ENCODE measurements around the gene IGFN1. TPM values are rescaled to one million over a fixed set of nuclear protein-coding genes. Genes with fewer than 3 reads are reported as not detected.

The IGFN1 gene
- total and polyA plus RNA-seq, 2 donors (not counting 3 experiments of a cell fraction or from before 2014, with no cell fraction given): not detected

GRCh38 chr1:201268604-201269151, 78.1 kb downstream of the IGFN1 start:
- FAIRE-seq: no peak
- peaks cover 0 to 4% of the 10 kb centered on the region in 2 experiments for H3K27me3 ChIP-seq (ENCODE audit: control insufficient read depth in 2 of 2, insufficient read depth in 2 of 2, low read length in 2 of 2)
- CTCF ChIA-PET: no interaction called here
- H4K20me1 ChIP-seq (replicated peaks; ENCODE audit: control insufficient read depth, extremely low read depth, insufficient read depth, low read length): no peaks in the 10 kb centered on the region
- no peak overlapping the region for H3K27ac ChIP-seq (ENCODE audit: insufficient read depth, low read depth, low read length)
- H3K36me3 ChIP-seq (ENCODE audit: control insufficient read depth in 2 of 2, extremely low read depth in 1 of 2, insufficient read depth in 2 of 2, low read length in 2 of 2): no peaks in the 10 kb centered on the region
- intact Hi-C loops (cut with micrococcal nuclease): no loop called here
- H3K79me2 ChIP-seq (ENCODE audit: control insufficient read depth, insufficient read depth, low read length): no peaks in the 10 kb centered on the region
- no peak for DNase-seq (ENCODE audit: low read depth, low spot score)
- dilution Hi-C loops (cut with MboI; ENCODE audit: extremely low pct_ligation_motif_present, low sequenced_read_pairs): no loop called here
- no TSS peak for BruUV-seq (replicated peaks)
- H3K9ac ChIP-seq (replicated peaks; ENCODE audit: extremely low read depth, insufficient read depth, low read length): no peak overlapping the region
- no peak overlapping the region for H2AFZ ChIP-seq (ENCODE audit: low read depth, low read length)
- H3K4me3 ChIP-seq (replicated peaks in 1 of 3; ENCODE audit: insufficient read depth in 1 of 3, low read depth in 1 of 3, low read length in 3 of 3): no peak overlapping the region
- H3K9me3 ChIP-seq (replicated peaks; ENCODE audit: control insufficient read depth, insufficient read depth, low read length): no peaks in the 10 kb centered on the region
- H3K4me2 ChIP-seq (ENCODE audit: insufficient read depth, low read length): no peak overlapping the region
- TF ChIP-seq MAX (IDR thresholded peaks at IDR 0.05; ENCODE audit: insufficient read depth, insufficient read length) (no peak), POLR2A (IDR thresholded peaks at IDR 0.05; ENCODE audit: low read depth, low read length) (no peak), CTCF (IDR thresholded peaks at IDR 0.05; ENCODE audit: extremely low read depth in 1 of 2, insufficient read depth in 1 of 2, low read depth in 1 of 2, low read length in 2 of 2) (no peak), POLR2AphosphoS5 (IDR thresholded peaks at IDR 0.05; ENCODE audit: insufficient read depth, low read depth, low read length) (no peak), GATA2 (IDR thresholded peaks at IDR 0.05; ENCODE audit: insufficient read depth, insufficient read length, low read depth, low read length) (no peak), MYC (IDR thresholded peaks at IDR 0.05; ENCODE audit: low read depth, low read length) (no peak)
- H3K4me1 ChIP-seq (ENCODE audit: control insufficient read depth, extremely low read depth, insufficient read depth, low read length): no peaks in the 10 kb centered on the region
- POLR2A ChIA-PET: no interaction called here
- no peaks in the 10 kb centered on the region for H3K9me1 ChIP-seq (replicated peaks; ENCODE audit: control insufficient read depth, extremely low read depth, insufficient read depth, low read length)

- Histone ChIP-seq H3K9me1 (replicated peaks; ENCODE audit: control insufficient read depth, extremely low read depth, insufficient read depth, low read length) (no peaks in the 10 kb centered on the region), H3K4me1 (ENCODE audit: control insufficient read depth, extremely low read depth, insufficient read depth, low read length) (no peaks in the 10 kb centered on the region), H4K20me1 (replicated peaks; ENCODE audit: control insufficient read depth, extremely low read depth, insufficient read depth, low read length) (no peaks in the 10 kb centered on the region), H3K4me3 (replicated peaks in 1 of 3; ENCODE audit: insufficient read depth in 1 of 3, low read depth in 1 of 3, low read length in 3 of 3) (no peak overlapping the region), H3K9ac (replicated peaks; ENCODE audit: extremely low read depth, insufficient read depth, low read length) (no peak overlapping the region), H2AFZ (ENCODE audit: low read depth, low read length) (no peak overlapping the region), H3K27me3 (ENCODE audit: control insufficient read depth in 2 of 2, insufficient read depth in 2 of 2, low read length in 2 of 2) (peaks cover 0 to 4% of the 10 kb centered on the region in 2 experiments), H3K79me2 (ENCODE audit: control insufficient read depth, insufficient read depth, low read length) (no peaks in the 10 kb centered on the region), H3K27ac (ENCODE audit: insufficient read depth, low read depth, low read length) (no peak overlapping the region), H3K4me2 (ENCODE audit: insufficient read depth, low read length) (no peak overlapping the region), H3K9me3 (replicated peaks; ENCODE audit: control insufficient read depth, insufficient read depth, low read length) (no peaks in the 10 kb centered on the region), H3K36me3 (ENCODE audit: control insufficient read depth in 2 of 2, extremely low read depth in 1 of 2, insufficient read depth in 2 of 2, low read length in 2 of 2) (no peaks in the 10 kb centered on the region)
- FAIRE-seq: no peak
- BruUV-seq (replicated peaks): no TSS peak
- TF ChIP-seq EZH2 (IDR thresholded peaks at IDR 0.05; ENCODE audit: borderline replicate concordance, low read depth, low read length, severe bottlenecking) (no peak), MAX (IDR thresholded peaks at IDR 0.05; ENCODE audit: insufficient read depth, insufficient read length) (no peak), POLR2AphosphoS5 (IDR thresholded peaks at IDR 0.05; ENCODE audit: insufficient read depth, low read depth, low read length) (no peak), GATA2 (IDR thresholded peaks at IDR 0.05; ENCODE audit: insufficient read depth, insufficient read length, low read depth, low read length) (no peak), JUN (IDR thresholded peaks at IDR 0.05; ENCODE audit: borderline replicate concordance, insufficient read depth, insufficient read length, low read depth) (no peak), CTCF (IDR thresholded peaks at IDR 0.05; ENCODE audit: extremely low read depth in 1 of 2, insufficient read depth in 1 of 2, low read depth in 1 of 2, low read length in 2 of 2) (no peak), POLR2A (IDR thresholded peaks at IDR 0.05; ENCODE audit: low read depth, low read length) (no peak), MYC (IDR thresholded peaks at IDR 0.05; ENCODE audit: low read depth, low read length) (no peak), FOS (IDR thresholded peaks at IDR 0.05; ENCODE audit: borderline replicate concordance, insufficient read depth, low read length) (no peak)
- ChIA-PET POLR2A (no interaction called here), CTCF (no interaction called here)
- dilution Hi-C loops (cut with MboI; ENCODE audit: extremely low pct_ligation_motif_present, low sequenced_read_pairs): no loop called here
- intact Hi-C loops (cut with micrococcal nuclease): no loop called here
- DNase-seq (ENCODE audit: low read depth, low spot score): no peak
These were observed 78.7 kb downstream of the IGFN1 start for GRCh38 chr1:201269281-201269680.

Data from endothelial cell of umbilical vein (primary cell).